Heart left ventricle (tissue), 16 donors: ENCODE data around the gene PHF20. TPM values are rescaled to one million over a fixed set of nuclear protein-coding genes. Genes with fewer than 3 reads are reported as not detected.

Experiments used
- ATAC-seq, 4 donors: fragments of 200-7000 bp; cut with Tn5 transposase; one replicate each; pipeline ENCODE4 v1.9.1; 2020 to 2022; ENCODE audit warnings: moderate library complexity in 4 of 4, mild to moderate bottlenecking in 3 of 4, moderate number of reproducible peaks in 1 of 4
- DNase-seq, 5 donors: peaks; one replicate each; pipeline ENCODE4 v3.0.0-alpha.2; 2020
- H3K27ac ChIP-seq, 12 donors: fragments of 200-600 bp; sonication (generic) in 4 of 12; one replicate each; pipeline versions ENCODE4 v1.5.0 to v1.8.0; 2016 to 2022; ENCODE audit warnings: mild to moderate bottlenecking in 2 of 12
- H3K27me3 ChIP-seq, 9 donors: fragments of 200-600 bp; sonication (generic) in 2 of 9; one replicate each; pipeline versions ENCODE4 v1.5.1 to v1.8.0; 2016 to 2022; ENCODE audit warnings: mild to moderate bottlenecking in 3 of 9
- H3K36me3 ChIP-seq, 9 donors: fragments of 200-600 bp; sonication (generic) in 2 of 9; one replicate each; pipeline versions ENCODE4 v1.5.0 to v1.8.0; 2018 to 2022; ENCODE audit warnings: mild to moderate bottlenecking in 2 of 9
- H3K4me1 ChIP-seq, 12 donors: fragments of 200-600 bp; sonication (generic) in 4 of 12; one replicate each; pipeline versions ENCODE4 v1.5.0 to v1.8.0; 2016 to 2022; ENCODE audit warnings: mild to moderate bottlenecking in 3 of 12
- H3K4me3 ChIP-seq, 12 donors: fragments of 200-600 bp; sonication (generic) in 4 of 12; one replicate each; pipeline versions ENCODE4 v1.5.0 to v1.8.0; 2017 to 2022; ENCODE audit warnings: mild to moderate bottlenecking in 9 of 12, moderate library complexity in 4 of 12
- H3K9me3 ChIP-seq, 12 donors: fragments of 200-600 bp; sonication (generic) in 4 of 12; one replicate each; pipeline versions ENCODE4 v1.5.0 to v1.8.0; 2016 to 2022; ENCODE audit warnings: mild to moderate bottlenecking in 1 of 12
- CTCF ChIP-seq, 12 donors: fragments of 200-600 bp; sonication (generic) in 4 of 12; IDR thresholded peaks; one replicate each; pipeline versions ENCODE4 v1.5.0 to v1.8.0; 2018 to 2022; ENCODE audit warnings: antibody characterized with exemption in 12 of 12, mild to moderate bottlenecking in 5 of 12
- POLR2A ChIP-seq, 2 donors: fragments of 450-650 bp; IDR thresholded peaks; one replicate each; pipeline ENCODE4 v1.6.1; 2017; ENCODE audit warnings: antibody characterized with exemption in 2 of 2, mild to moderate bottlenecking in 2 of 2, moderate library complexity in 2 of 2
- WGBS, 4 donors: extraction: QIAGEN DNeasy Blood & Tissue Kit in 2 of 4; methylation state at CpG; one replicate each; pipeline versions ENCODE4 v1.1.5 to v1.1.7; 2013 to 2018; 5-methylcytosine and 5-hydroxymethylcytosine counted together
- intact Hi-C, 10 donors: fragments of 100-400 bp; cut with DNase I; formaldehyde crosslinking; loops; one replicate each; pipeline versions ENCODE4 v1.11.1 to v1.14.2; 2022
- polyA plus RNA-seq, 2 donors: library from polyadenylated mRNA; stranded (reverse); fragments of 200-250 nt; gene quantifications; one replicate each; pipeline ENCODE4 v1.2.3, GENCODE V29; 2013
- total RNA-seq, 9 donors: library from RNA; depleted of rRNA in 2 of 9; stranded (reverse); fragments of >200 nt in 2 of 9; fragmentation: NEBNext Ultra II Directional in 3 of 9; extraction: Animal tissue kit (Norgen Biotek cat#: 25700) in 3 of 9; gene quantifications; one replicate each; pipeline versions ENCODE4 v1.1.0 to v1.2.4, GENCODE V29; 2016 to 2023
- donor health status: ischemic (EF 13 %, LVEDD 7.1; RV severe dilation, severe dysfunction).
- donor health status: healthy with polysubstance abuse.
- donor health status: DM: no; HTN: yes; CAD: no.
- donor health status: DM: no; HTN: no; CAD: no.
- donor health status: ischemic (EF 25% LVEDD 6.9; RV normal size, moderate dysfunction).
- donor health status: ischemic (EF 25% LVEDD 5.7; RV mildly dilated, moderate dysfunction).
- donor health status: healthy.
- donor health status: DM: yes; HTN: yes; CAD: no.
- donor health status: ischemic (EF 35%, LVEDD 5.7; RV mildly dilated, moderate dysfunction).
- donor health status: nonischemic (EF 11% LVEDD 7.7; RV severe dilation, severe dysfunction).
- donor health status: DM: yes; HTN: yes; CAD: no.
- donor health status: PGD.
- donor health status: ischemic (EF 29% LVEDD 5.4; RV normal size, mild dysfunction).
- donor health status: nonischemic (EF 23%, LVEDD 6.1; RV moderate dilation, normal function).

PHF20 gene
- total and polyA plus RNA-seq, 11 donors, result 25.8 to 48.9 (median 36.5) TPM

GRCh38 chr20:35766843-35767242 lies 5.0 kb upstream of the PHF20 start:
- Histone ChIP-seq H3K4me1 (peaks cover 12 to 49% (median 32%) of the 10 kb centered on the region in 12 donors), H3K9me3 (no peaks in the 10 kb centered on the region), H3K4me3 (no peak overlapping the region), H3K27me3 (no peaks in the 10 kb centered on the region), H3K27ac (peak overlapping the region in 8 of 12 donors; percentile 11 to 97 (median 90)), H3K36me3 (no peaks in the 10 kb centered on the region)
- no peak for TF ChIP-seq POLR2A (IDR thresholded peaks at IDR 0.05)
- no peak for TF ChIP-seq CTCF (IDR thresholded peaks at IDR 0.05)
- DNase-seq (no peak), ATAC-seq (no peak)
- 84 to 89% (median 87%) methylated on average over 4 of the region's 4 CpGs for WGBS, 4 donors
- intact Hi-C loops, result no loop called here

GRCh38 chr20:35767683-35768481 lies 3.9 kb upstream of the PHF20 start:
- Histone ChIP-seq H3K27ac (peak overlapping the region; percentile 84 to 97 (median 91)), H3K36me3 (no peaks in the 10 kb centered on the region), H3K4me1 (peaks cover 12 to 55% (median 35%) of the 10 kb centered on the region in 12 donors), H3K9me3 (no peaks in the 10 kb centered on the region), H3K4me3 (peak overlapping the region in 1 of 12 donors; percentile 31), H3K27me3 (no peaks in the 10 kb centered on the region)
- intact Hi-C loops, result no loop called here
- TF ChIP-seq CTCF (IDR thresholded peaks at IDR 0.05) (no peak), POLR2A (IDR thresholded peaks at IDR 0.05) (no peak)
- WGBS, 4 donors, result 46 to 68% (median 53%) methylated on average over 12 of the region's 12 CpGs
- DNase-seq (peak; percentile 76 to 88 (median 82)), ATAC-seq (peak; percentile 39 to 72 (median 42))

GRCh38 chr20:35768731-35769664 lies 2.8 kb upstream of the PHF20 start:
- Histone ChIP-seq H3K9me3 (no peaks in the 10 kb centered on the region), H3K27ac (peak overlapping the region; percentile 84 to 97 (median 91)), H3K4me3 (peak overlapping the region in 1 of 12 donors; percentile 31), H3K27me3 (no peaks in the 10 kb centered on the region), H3K4me1 (peaks cover 12 to 66% (median 42%) of the 10 kb centered on the region in 12 donors), H3K36me3 (no peaks in the 10 kb centered on the region)
- ATAC-seq (peak; percentile 60 to 82 (median 73)), DNase-seq (peak; percentile 92 to 98 (median 95))
- WGBS, 4 donors, result 33 to 41% (median 39%) methylated on average over 5 of the region's 5 CpGs
- TF ChIP-seq POLR2A (IDR thresholded peaks at IDR 0.05) (peak in 1 of 2 donors; percentile 74), CTCF (IDR thresholded peaks at IDR 0.05) (no peak)
- intact Hi-C loops, result no loop called here
